Measurements from ENCODE around the gene CD226. TPM values are rescaled to one million over a fixed set of nuclear protein-coding genes. Genes with fewer than 3 reads are reported as not detected.

The CD226 gene
- total RNA-seq, 1 donor from 2014 or later, result not detected

DNA sequence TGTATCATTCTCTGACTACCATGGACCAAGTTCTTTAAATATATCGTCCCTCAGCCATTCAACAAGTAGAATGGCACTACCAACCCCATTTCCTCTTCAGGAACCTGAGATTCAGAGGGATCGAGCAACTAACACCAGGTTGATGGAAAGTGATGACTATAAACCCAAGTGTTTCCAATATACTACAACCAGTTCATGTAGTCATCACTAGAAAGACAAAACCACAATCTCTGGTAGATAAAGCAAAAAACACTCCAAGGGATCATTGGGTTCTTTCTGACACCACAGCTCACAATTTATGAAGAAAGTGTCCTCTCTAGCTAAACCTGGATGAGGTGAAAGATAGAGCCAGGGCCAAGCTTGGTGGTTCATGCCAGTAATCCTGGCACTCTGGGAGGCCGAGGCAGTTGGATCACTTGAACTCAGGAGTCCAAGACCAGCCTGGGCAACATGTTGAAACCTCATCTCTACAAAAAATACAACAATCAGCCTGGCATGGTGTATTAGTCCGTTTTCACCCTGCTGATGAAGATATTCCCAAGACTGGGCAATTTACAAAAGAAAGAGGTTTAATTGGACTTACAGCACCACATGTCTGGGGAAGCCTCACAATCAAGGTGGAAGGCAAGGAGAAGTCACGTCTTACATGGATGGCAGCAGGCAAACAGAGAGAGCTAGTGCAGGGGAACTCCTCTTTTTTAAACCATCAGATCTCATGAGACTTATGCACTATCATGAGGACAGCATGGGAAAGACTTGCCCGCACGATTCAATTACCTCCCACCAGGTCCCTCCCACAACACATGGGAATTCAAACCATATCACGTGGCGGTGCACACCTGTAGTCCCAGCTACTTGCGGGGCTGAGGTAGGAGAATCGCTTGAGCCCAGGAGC, 2.2 kb downstream of the CD226 start:
- Histone ChIP-seq H3K9ac (no peak overlapping the region), H4K20me1 (ENCODE audit: low read depth) (no peaks in the 10 kb centered on the region), H2AFZ (replicated peaks) (no peak overlapping the region), H3K27ac (no peak overlapping the region), H3K27me3 (no peaks in the 10 kb centered on the region), H3K79me2 (ENCODE audit: low read depth) (no peaks in the 10 kb centered on the region), H3K9me3 (ENCODE audit: low read depth) (no peaks in the 10 kb centered on the region), H3K4me3 (no peak overlapping the region), H3K36me3 (no peaks in the 10 kb centered on the region), H3K4me2 (no peak overlapping the region), H3F3A (ENCODE audit: low read depth) (no peaks in the 10 kb centered on the region), H3K4me1 (no peaks in the 10 kb centered on the region)
- Mint-ChIP-seq H3K36me3 (no peaks in the 10 kb centered on the region), H3K27ac (no peak overlapping the region), H3K4me3 (no peak overlapping the region), H3K9me3 (peaks cover 2% of the 10 kb centered on the region), H3K27me3 (ENCODE audit: insufficient read depth, low read depth) (no peaks in the 10 kb centered on the region), H3K4me1 (no peaks in the 10 kb centered on the region)
- no peak for DNase-seq (ENCODE audit: low spot score)
- TF ChIP-seq EZH2phosphoT487 (IDR thresholded peaks at IDR 0.05), result no peak
- TF ChIP-seq, protein P1, sequence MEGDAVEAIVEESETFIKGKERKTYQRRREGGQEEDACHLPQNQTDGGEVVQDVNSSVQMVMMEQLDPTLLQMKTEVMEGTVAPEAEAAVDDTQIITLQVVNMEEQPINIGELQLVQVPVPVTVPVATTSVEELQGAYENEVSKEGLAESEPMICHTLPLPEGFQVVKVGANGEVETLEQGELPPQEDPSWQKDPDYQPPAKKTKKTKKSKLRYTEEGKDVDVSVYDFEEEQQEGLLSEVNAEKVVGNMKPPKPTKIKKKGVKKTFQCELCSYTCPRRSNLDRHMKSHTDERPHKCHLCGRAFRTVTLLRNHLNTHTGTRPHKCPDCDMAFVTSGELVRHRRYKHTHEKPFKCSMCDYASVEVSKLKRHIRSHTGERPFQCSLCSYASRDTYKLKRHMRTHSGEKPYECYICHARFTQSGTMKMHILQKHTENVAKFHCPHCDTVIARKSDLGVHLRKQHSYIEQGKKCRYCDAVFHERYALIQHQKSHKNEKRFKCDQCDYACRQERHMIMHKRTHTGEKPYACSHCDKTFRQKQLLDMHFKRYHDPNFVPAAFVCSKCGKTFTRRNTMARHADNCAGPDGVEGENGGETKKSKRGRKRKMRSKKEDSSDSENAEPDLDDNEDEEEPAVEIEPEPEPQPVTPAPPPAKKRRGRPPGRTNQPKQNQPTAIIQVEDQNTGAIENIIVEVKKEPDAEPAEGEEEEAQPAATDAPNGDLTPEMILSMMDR (IDR thresholded peaks at IDR 0.05), result no peak
- TF ChIP-seq EZH2 (IDR thresholded peaks at IDR 0.05), result no peak

DNA sequence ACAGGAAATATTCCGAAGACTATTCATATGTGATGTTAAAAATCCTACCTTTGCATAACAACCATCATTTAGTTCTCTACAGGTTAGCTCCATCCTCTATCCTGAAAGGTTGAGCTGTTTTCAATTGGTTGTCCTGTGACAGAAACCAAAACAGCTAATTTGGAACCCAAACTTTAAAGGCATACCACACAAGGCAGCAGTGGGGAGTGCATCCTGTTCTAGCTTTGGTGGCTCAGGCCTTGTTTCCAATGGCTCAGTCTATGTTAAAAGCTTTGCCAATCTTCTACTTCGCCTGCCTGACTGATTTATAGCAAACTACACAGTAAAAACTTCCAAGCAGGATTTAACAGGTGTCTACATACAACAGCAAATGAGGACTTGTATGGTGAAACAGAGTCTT, 3.2 kb downstream of the CD226 start:
- no peak overlapping the region for H3K4me3 Mint-ChIP-seq
- H3K27me3 ChIP-seq, result no peaks in the 10 kb centered on the region
- no peak overlapping the region for H3K4me3 ChIP-seq
- TF ChIP-seq EZH2phosphoT487 (IDR thresholded peaks at IDR 0.05) (no peak), EZH2 (IDR thresholded peaks at IDR 0.05) (no peak)
- TF ChIP-seq, protein P1 (IDR thresholded peaks at IDR 0.05), result no peak
- H3K4me1 ChIP-seq, result no peaks in the 10 kb centered on the region
- H3K27ac Mint-ChIP-seq, result no peak overlapping the region
- H3K9me3 ChIP-seq (ENCODE audit: low read depth), result no peaks in the 10 kb centered on the region
- H3K36me3 ChIP-seq, result no peaks in the 10 kb centered on the region
- H3K9me3 Mint-ChIP-seq, result peaks cover 2% of the 10 kb centered on the region
- H3F3A ChIP-seq (ENCODE audit: low read depth), result no peaks in the 10 kb centered on the region
- H3K27me3 Mint-ChIP-seq (ENCODE audit: insufficient read depth, low read depth), result no peaks in the 10 kb centered on the region
- H3K9ac ChIP-seq, result no peak overlapping the region
- no peaks in the 10 kb centered on the region for H3K36me3 Mint-ChIP-seq
- no peaks in the 10 kb centered on the region for H3K79me2 ChIP-seq (ENCODE audit: low read depth)
- no peak overlapping the region for H2AFZ ChIP-seq (replicated peaks)
- no peaks in the 10 kb centered on the region for H3K4me1 Mint-ChIP-seq
- DNase-seq (ENCODE audit: low spot score), result no peak
- no peaks in the 10 kb centered on the region for H4K20me1 ChIP-seq (ENCODE audit: low read depth)
- no peak overlapping the region for H3K4me2 ChIP-seq
- no peak overlapping the region for H3K27ac ChIP-seq

DNA sequence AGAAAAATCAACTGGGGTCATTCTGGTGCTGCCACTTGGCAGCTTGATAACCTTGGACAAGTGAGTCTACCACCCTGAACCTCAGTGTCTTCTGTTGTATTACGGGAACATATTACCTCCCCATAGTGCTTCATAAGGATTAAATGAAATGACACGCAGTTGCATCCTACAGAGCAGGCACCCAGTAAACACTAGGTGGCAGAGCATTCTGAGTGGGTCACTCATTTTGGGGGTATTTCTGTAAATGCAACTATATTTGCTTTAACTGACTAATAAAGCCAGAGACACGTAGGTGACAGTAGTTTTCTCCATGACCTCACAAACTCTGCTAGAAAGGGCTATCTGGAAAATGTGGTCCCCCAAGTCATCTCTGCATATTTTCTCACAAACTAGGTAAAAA, 4.7 kb downstream of the CD226 start:
- TF ChIP-seq, protein P1 (IDR thresholded peaks at IDR 0.05), result peak; percentile 17
- TF ChIP-seq EZH2phosphoT487 (IDR thresholded peaks at IDR 0.05), result no peak
- TF ChIP-seq EZH2 (IDR thresholded peaks at IDR 0.05), result no peak
- no peaks in the 10 kb centered on the region for H3K36me3 ChIP-seq
- no peak overlapping the region for H3K27ac Mint-ChIP-seq

More for the DNA sequence above, 4.7 kb downstream of the CD226 start:
- no peak for DNase-seq (ENCODE audit: low spot score)
- no peaks in the 10 kb centered on the region for H3K27me3 ChIP-seq
- no peak overlapping the region for H3K27ac ChIP-seq
- Mint-ChIP-seq H3K9me3 (peaks cover 2% of the 10 kb centered on the region), H3K4me3 (no peak overlapping the region), H3K36me3 (no peaks in the 10 kb centered on the region), H3K27me3 (ENCODE audit: insufficient read depth, low read depth) (no peaks in the 10 kb centered on the region), H3K4me1 (no peaks in the 10 kb centered on the region)
- no peaks in the 10 kb centered on the region for H3K4me1 ChIP-seq
- H3K4me2 ChIP-seq, result no peak overlapping the region
- H3K4me3 ChIP-seq, result no peak overlapping the region
- no peak overlapping the region for H3K9ac ChIP-seq
- no peaks in the 10 kb centered on the region for H3F3A ChIP-seq (ENCODE audit: low read depth)
- no peak overlapping the region for H2AFZ ChIP-seq (replicated peaks)
- H4K20me1 ChIP-seq (ENCODE audit: low read depth), result no peaks in the 10 kb centered on the region
- no peaks in the 10 kb centered on the region for H3K79me2 ChIP-seq (ENCODE audit: low read depth)
- H3K9me3 ChIP-seq (ENCODE audit: low read depth), result no peaks in the 10 kb centered on the region
